ENCODE results near the gene FAF1.
"Not testable (repeated sequence)": the region's sequence is repeated elsewhere in the genome, so short reads cannot be mapped to it uniquely, and the experiment has no call there.

DNA sequence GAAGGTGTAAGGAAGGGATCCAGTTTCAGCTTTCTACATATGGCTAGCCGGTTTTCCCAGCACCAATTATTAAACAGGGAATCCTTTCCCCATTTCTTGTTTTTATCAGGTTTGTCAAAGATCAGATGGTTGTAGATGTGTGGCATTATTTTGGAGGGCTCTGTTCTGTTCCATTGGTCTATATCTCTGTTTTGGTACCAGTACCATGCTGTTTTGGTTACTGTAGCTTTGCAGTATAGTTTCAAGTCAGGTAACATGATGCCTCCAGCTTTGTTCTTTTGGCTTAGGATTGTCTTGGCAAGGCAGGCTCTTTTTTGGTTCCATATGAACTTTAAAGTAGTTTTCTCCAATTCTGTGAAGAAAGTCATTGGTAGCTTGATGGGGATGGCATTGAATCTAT lies 72.5 kb downstream of the FAF1 start:
- not testable (repeated sequence) for TF ChIP-seq EP300 (IDR thresholded peaks at IDR 0.05)
- TF ChIP-seq, protein P1, sequence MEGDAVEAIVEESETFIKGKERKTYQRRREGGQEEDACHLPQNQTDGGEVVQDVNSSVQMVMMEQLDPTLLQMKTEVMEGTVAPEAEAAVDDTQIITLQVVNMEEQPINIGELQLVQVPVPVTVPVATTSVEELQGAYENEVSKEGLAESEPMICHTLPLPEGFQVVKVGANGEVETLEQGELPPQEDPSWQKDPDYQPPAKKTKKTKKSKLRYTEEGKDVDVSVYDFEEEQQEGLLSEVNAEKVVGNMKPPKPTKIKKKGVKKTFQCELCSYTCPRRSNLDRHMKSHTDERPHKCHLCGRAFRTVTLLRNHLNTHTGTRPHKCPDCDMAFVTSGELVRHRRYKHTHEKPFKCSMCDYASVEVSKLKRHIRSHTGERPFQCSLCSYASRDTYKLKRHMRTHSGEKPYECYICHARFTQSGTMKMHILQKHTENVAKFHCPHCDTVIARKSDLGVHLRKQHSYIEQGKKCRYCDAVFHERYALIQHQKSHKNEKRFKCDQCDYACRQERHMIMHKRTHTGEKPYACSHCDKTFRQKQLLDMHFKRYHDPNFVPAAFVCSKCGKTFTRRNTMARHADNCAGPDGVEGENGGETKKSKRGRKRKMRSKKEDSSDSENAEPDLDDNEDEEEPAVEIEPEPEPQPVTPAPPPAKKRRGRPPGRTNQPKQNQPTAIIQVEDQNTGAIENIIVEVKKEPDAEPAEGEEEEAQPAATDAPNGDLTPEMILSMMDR (IDR thresholded peaks at IDR 0.05): not testable (repeated sequence)
